Measurements from ENCODE around the gene NPEPL1. TPM values are rescaled to one million over a fixed set of nuclear protein-coding genes. Genes with fewer than 3 reads are reported as not detected.
"Not testable (repeated sequence)": the region's sequence is repeated elsewhere in the genome, so short reads cannot be mapped to it uniquely, and the experiment has no call there.

NPEPL1 gene
- polyA plus RNA-seq (2014; cell fraction: cytosol; rRNA removed) = 1.6 and 4.8 TPM in 2 replicates
- polyA plus RNA-seq (2014; cell fraction: nucleus; rRNA removed) = 111 and 125 TPM in 2 replicates

- DNase-seq (ENCODE audit: low spot score) = no peak
Observed at GRCh38 chr20:58692579-58693225, at the start of gene NPEPL1. Gene NPEPL1 (plus strand): TSS chr20:58692800. CDS start chr20:58692901, 101 bp downstream.

- not testable (repeated sequence) for DNase-seq (ENCODE audit: low spot score)
Observed at GRCh38 chr20:58642896-58643295, 49.7 kb upstream of the NPEPL1 start.

- no peak for DNase-seq (ENCODE audit: low spot score)
Observed at GRCh38 chr20:58645412-58645968, 47.1 kb upstream of the NPEPL1 start.

GRCh38 chr20:58646257-58646656 lies 46.3 kb upstream of the NPEPL1 start:
- DNase-seq (ENCODE audit: low spot score) = no peak

GRCh38 chr20:58646703-58647102 lies 45.9 kb upstream of the NPEPL1 start:
- DNase-seq (ENCODE audit: low spot score) = no peak

GRCh38 chr20:58647162-58647795 lies 45.3 kb upstream of the NPEPL1 start:
- DNase-seq (ENCODE audit: low spot score) = no peak

- no peak for DNase-seq (ENCODE audit: low spot score)
Observed at GRCh38 chr20:58647796-58648501, 44.7 kb upstream of the NPEPL1 start.

GRCh38 chr20:58648502-58648825 lies 44.1 kb upstream of the NPEPL1 start:
- DNase-seq (ENCODE audit: low spot score) = not testable (repeated sequence)

GRCh38 chr20:58649288-58650180 lies 43.1 kb upstream of the NPEPL1 start:
- no peak for DNase-seq (ENCODE audit: low spot score)

GRCh38 chr20:58650181-58650775 lies 42.3 kb upstream of the NPEPL1 start:
- DNase-seq (ENCODE audit: low spot score) = no peak

- DNase-seq (ENCODE audit: low spot score) = peak; percentile 94
Observed at GRCh38 chr20:58650776-58651558, 41.6 kb upstream of the NPEPL1 start, which contains the start of gene STX16. Gene STX16 (plus strand): TSS chr20:58651283. CDS start chr20:58652007, 724 bp downstream.

GRCh38 chr20:58651559-58651945 lies 41.0 kb upstream of the NPEPL1 start:
- DNase-seq (ENCODE audit: low spot score) = peak; percentile 96

- no peak for DNase-seq (ENCODE audit: low spot score)
Observed at GRCh38 chr20:58651946-58652605, 40.5 kb upstream of the NPEPL1 start.

GRCh38 chr20:58652606-58653294 lies 39.9 kb upstream of the NPEPL1 start:
- DNase-seq (ENCODE audit: low spot score) = no peak

GRCh38 chr20:58654337-58654736 lies 38.3 kb upstream of the NPEPL1 start:
- DNase-seq (ENCODE audit: low spot score) = no peak

GRCh38 chr20:58655328-58656107 lies 37.1 kb upstream of the NPEPL1 start:
- DNase-seq (ENCODE audit: low spot score) = no peak

- no peak for DNase-seq (ENCODE audit: low spot score)
Observed at GRCh38 chr20:58656831-58657230, 35.8 kb upstream of the NPEPL1 start.

- DNase-seq (ENCODE audit: low spot score) = no peak
Observed at GRCh38 chr20:58657262-58657661, 35.3 kb upstream of the NPEPL1 start.
